HepG2 (cell line): ENCODE data around the gene VAMP4. TPM values are rescaled to one million over a fixed set of nuclear protein-coding genes. Genes with fewer than 3 reads are reported as not detected.

ENCODE experiments used
- ATAC-seq: fragments of 200-7000 bp; cut with Tn5 transposase; 3 replicates; pipeline ENCODE4 v1.9.1; 2020; ENCODE audit warnings: mild to moderate bottlenecking, moderate library complexity
- BruUV-seq: library from RNA; stranded (reverse); fragments of 400-500 nt; replicated peaks from 2 replicates; lab custom pipeline; 2021; lab: Mats Ljungman, UMichigan
- CTCF ChIA-PET: fragments of 300-600 bp; formaldehyde crosslinking; extraction: SDS; loops from one replicate; lab custom pipeline; 2021; ENCODE audit warnings: low total read pairs, inconsistent platforms, low intra/inter-chr PET ratio; lab: Yijun Ruan, JAX
- POLR2A ChIA-PET: fragments of 350-600 bp; sonication (Branson Sonifier 250); formaldehyde crosslinking; loops from one replicate; lab custom pipeline; 2020; ENCODE audit warnings: antibody characterized with exemption, inconsistent platforms; lab: Yijun Ruan, JAX
- DNase-seq: peaks from one replicate; pipeline ENCODE4 v3.0.0-alpha.2; 2015; ENCODE audit warnings: low spot score
- FAIRE-seq: peaks from 3 replicates; lab custom pipeline; 2011; peaks lifted over from hg19 to GRCh38; lab: Jason Lieb, UNC
- H2AFZ ChIP-seq: one replicate; pipeline ENCODE4 v1.6.1; 2011; ENCODE audit warnings: low read length, inconsistent platforms
- H3K27ac ChIP-seq: fragments of 300-600 bp; 3 replicates; pipeline ENCODE4 v1.8.0; 2011; ENCODE audit warnings: mixed run types, mild to moderate bottlenecking, mixed read lengths, low read length, inconsistent platforms; ENCODE audit not compliant: insufficient read depth; ENCODE audit errors: extremely low read length
- H3K27me3 ChIP-seq, 2 experiments: fragments of 200-600 bp in 1 of 2; 2 replicates in 1 of 2; 3 replicates in 1 of 2; pipeline versions ENCODE4 v1.6.0 to v1.8.0; 2011; ENCODE audit warnings: low read length in 2 of 2, mild to moderate bottlenecking in 2 of 2, moderate library complexity in 2 of 2, inconsistent platforms in 1 of 2; ENCODE audit not compliant: insufficient read depth in 2 of 2, control insufficient read depth in 1 of 2
- H3K36me3 ChIP-seq, 2 experiments: fragments of 200-600 bp in 1 of 2; replicated peaks in 1 of 2; 2 replicates in 1 of 2; 3 replicates in 1 of 2; pipeline versions ENCODE4 v1.5.1 to v1.8.0; 2011; ENCODE audit warnings: low read length in 2 of 2, inconsistent platforms in 1 of 2; ENCODE audit not compliant: insufficient read depth in 2 of 2, control insufficient read depth in 1 of 2
- H3K4me1 ChIP-seq: 2 replicates; pipeline ENCODE4 v1.5.1; 2012; ENCODE audit warnings: low read length, inconsistent platforms; ENCODE audit not compliant: insufficient read depth
- H3K4me2 ChIP-seq: 2 replicates; pipeline ENCODE4 v1.6.0; 2011; ENCODE audit warnings: low read depth, low read length, inconsistent platforms
- H3K4me3 ChIP-seq, 3 experiments: fragments of 200-600 bp in 1 of 3; sonication (generic), shearing (Covaris generic) in 1 of 3; replicated peaks in 1 of 3; 2 replicates each; pipeline ENCODE4 v1.5.1; 2011 to 2016; ENCODE audit warnings: low read length in 3 of 3, inconsistent platforms in 2 of 3, low read depth in 2 of 3, mild to moderate bottlenecking in 2 of 3, control low read depth in 1 of 3, mixed read lengths in 1 of 3; ENCODE audit not compliant: insufficient read depth in 1 of 3
- H3K79me2 ChIP-seq: one replicate; pipeline ENCODE4 v1.6.1; 2011; ENCODE audit warnings: low read length, inconsistent platforms; ENCODE audit not compliant: insufficient read depth
- H3K9ac ChIP-seq: 2 replicates; pipeline ENCODE4 v1.6.0; 2011; ENCODE audit warnings: mild to moderate bottlenecking, low read depth, low read length, inconsistent platforms; ENCODE audit not compliant: insufficient read depth
- H3K9me3 ChIP-seq: 2 replicates; pipeline ENCODE4 v1.5.1; 2012; ENCODE audit warnings: mild to moderate bottlenecking, low read length
- H4K20me1 ChIP-seq: 2 replicates; pipeline ENCODE4 v1.6.0; 2011; ENCODE audit warnings: inconsistent platforms, mild to moderate bottlenecking, low read length, moderate library complexity; ENCODE audit not compliant: insufficient read depth
- CERS6 ChIP-seq: sonication (generic); formaldehyde crosslinking; IDR thresholded peaks from 2 replicates; pipeline ENCODE4 v1.5.0; 2020; ENCODE audit warnings: missing genetic modification reagents
- MAX ChIP-seq: IDR thresholded peaks from 2 replicates; pipeline ENCODE4 v1.6.1; 2012; ENCODE audit warnings: inconsistent platforms
- MIER3 ChIP-seq: IDR thresholded peaks from 2 replicates; pipeline ENCODE4 v1.6.1; 2016; ENCODE audit warnings: missing compliant biosample characterization, borderline replicate concordance
- NFE2L2 ChIP-seq: fragments of 150-350 bp; IDR thresholded peaks from 2 replicates; pipeline ENCODE4 v1.6.1; 2014; ENCODE audit warnings: low read length
- SIX4 ChIP-seq: sonication (generic); formaldehyde crosslinking; IDR thresholded peaks from 2 replicates; pipeline ENCODE4 v1.4.0; 2020; ENCODE audit warnings: missing genetic modification reagents
- ZBTB34 ChIP-seq: sonication (generic); formaldehyde crosslinking; IDR thresholded peaks from 2 replicates; pipeline ENCODE4 v1.8.0; 2022; ENCODE audit warnings: mild to moderate bottlenecking, missing genetic modification reagents
- ZBTB8A ChIP-seq: sonication (generic); formaldehyde crosslinking; IDR thresholded peaks from 2 replicates; pipeline ENCODE4 v1.4.0; 2020; ENCODE audit warnings: mild to moderate bottlenecking, low read depth, missing genetic modification reagents, borderline replicate concordance
- ZNF496 ChIP-seq: sonication (generic); formaldehyde crosslinking; IDR thresholded peaks from 2 replicates; pipeline ENCODE4 v1.8.1; 2023; ENCODE audit warnings: mild to moderate bottlenecking, moderate library complexity, missing genetic modification reagents; ENCODE audit not compliant: insufficient replicate concordance
- WGBS: methylation state at CpG from one replicate; pipeline ENCODE4 v1.1.6; 2017; ENCODE audit warnings: low lambda C conversion rate; 5-methylcytosine and 5-hydroxymethylcytosine counted together
- in situ Hi-C: cut with HindIII; loops from 2 replicates; pipeline ENCODE4 v1.10.0; 2017; ENCODE audit warnings: low pct_unique_long_range_greater_than_20kb; ENCODE audit not compliant: extremely low pct_ligation_motif_present
- intact Hi-C: fragments of 100-400 bp; cut with micrococcal nuclease; formaldehyde crosslinking; loops from one replicate; pipeline ENCODE4 v1.10.0; 2022; ENCODE audit not compliant: unreplicated experiment
- polyA plus RNA-seq, 8 experiments: library from polyadenylated mRNA; depleted of rRNA in 3 of 8; stranded (reverse) in 7 of 8; unstranded in 1 of 8; fragments of >200 nt; fragmentation: Illumina TruSeq in 4 of 8; extraction: Trizol in 4 of 8; gene quantifications; 2 replicates each; pipeline versions ENCODE4 v1.2.1 to v1.2.3, GENCODE V29; 2011 to 2016; ENCODE audit warnings: low read depth in 4 of 8, missing spikeins in 1 of 8, mixed read lengths in 1 of 8; ENCODE audit not compliant: insufficient read depth in 1 of 8
- total RNA-seq, 5 experiments: library from RNA; depleted of rRNA; stranded (reverse); fragments of >200 nt; fragmentation: Illumina TruSeq; extraction: Trizol; gene quantifications; 2 replicates each; pipeline ENCODE4 v1.2.3, GENCODE V29; 2016; ENCODE audit warnings: low read depth in 1 of 5
- TF ChIP-seq, protein P1 (sequence below): sonication (generic); formaldehyde crosslinking; IDR thresholded peaks from 2 replicates; pipeline ENCODE4 v1.4.0; 2020; ENCODE audit warnings: missing genetic modification reagents, mild to moderate bottlenecking, borderline replicate concordance

Gene VAMP4
- total and polyA plus RNA-seq, 2 of the 13 experiments (the other 11 are each of a cell fraction or from before 2014, with no cell fraction given) = 1.4 to 2.0 TPM

DNA sequence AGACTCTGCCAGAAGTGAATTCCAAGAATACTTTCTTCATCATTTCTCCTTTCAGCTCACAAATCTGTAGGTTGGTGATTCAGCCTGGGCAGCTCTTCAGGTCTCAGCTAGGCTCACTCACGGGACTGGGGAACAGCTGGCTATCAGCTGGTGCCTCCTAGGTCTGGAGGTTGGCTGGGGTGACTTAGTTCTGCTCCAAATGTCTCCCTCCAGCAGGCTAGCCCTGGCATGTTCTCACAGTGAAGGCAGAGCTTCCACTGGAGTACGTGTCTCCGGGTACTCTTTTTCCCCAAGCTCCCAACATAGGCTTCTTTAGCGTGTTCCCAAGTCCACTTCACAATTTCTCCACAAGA lies 12.5 kb upstream of the VAMP4 start:
- Histone ChIP-seq H2AFZ (no peak overlapping the region), H4K20me1 (no peaks in the 10 kb centered on the region), H3K4me1 (no peaks in the 10 kb centered on the region), H3K36me3 (no peaks in the 10 kb centered on the region), H3K4me3 (no peak overlapping the region), H3K27me3 (peaks cover 0 to 5% of the 10 kb centered on the region in 2 experiments; a peak in 1 of 5 replicates), H3K27ac (no peak overlapping the region), H3K79me2 (no peaks in the 10 kb centered on the region), H3K9ac (no peak overlapping the region), H3K9me3 (no peaks in the 10 kb centered on the region), H3K4me2 (peak overlapping the region; percentile 31; the same call in 1 of the 2 replicates)
- TF ChIP-seq MIER3 (CRISPR knock-in tag) (no peak), ZBTB34 (CRISPR knock-in tag) (no peak), CERS6 (CRISPR knock-in tag) (no peak), NFE2L2 (no peak), ZBTB8A (no peak), MAX (no peak), ZNF496 (CRISPR knock-in tag) (no peak), SIX4 (CRISPR knock-in tag) (no peak)
- TF ChIP-seq, protein P1, sequence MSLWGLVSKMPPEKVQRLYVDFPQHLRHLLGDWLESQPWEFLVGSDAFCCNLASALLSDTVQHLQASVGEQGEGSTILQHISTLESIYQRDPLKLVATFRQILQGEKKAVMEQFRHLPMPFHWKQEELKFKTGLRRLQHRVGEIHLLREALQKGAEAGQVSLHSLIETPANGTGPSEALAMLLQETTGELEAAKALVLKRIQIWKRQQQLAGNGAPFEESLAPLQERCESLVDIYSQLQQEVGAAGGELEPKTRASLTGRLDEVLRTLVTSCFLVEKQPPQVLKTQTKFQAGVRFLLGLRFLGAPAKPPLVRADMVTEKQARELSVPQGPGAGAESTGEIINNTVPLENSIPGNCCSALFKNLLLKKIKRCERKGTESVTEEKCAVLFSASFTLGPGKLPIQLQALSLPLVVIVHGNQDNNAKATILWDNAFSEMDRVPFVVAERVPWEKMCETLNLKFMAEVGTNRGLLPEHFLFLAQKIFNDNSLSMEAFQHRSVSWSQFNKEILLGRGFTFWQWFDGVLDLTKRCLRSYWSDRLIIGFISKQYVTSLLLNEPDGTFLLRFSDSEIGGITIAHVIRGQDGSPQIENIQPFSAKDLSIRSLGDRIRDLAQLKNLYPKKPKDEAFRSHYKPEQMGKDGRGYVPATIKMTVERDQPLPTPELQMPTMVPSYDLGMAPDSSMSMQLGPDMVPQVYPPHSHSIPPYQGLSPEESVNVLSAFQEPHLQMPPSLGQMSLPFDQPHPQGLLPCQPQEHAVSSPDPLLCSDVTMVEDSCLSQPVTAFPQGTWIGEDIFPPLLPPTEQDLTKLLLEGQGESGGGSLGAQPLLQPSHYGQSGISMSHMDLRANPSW (CRISPR knock-in tag) = no peak
- ChIA-PET POLR2A (interaction anchor here (0.9 kb wide), 1 partner anchor 11 kb away, joined by 3 read pairs; no protein-coding TSS in a partner anchor), CTCF (no interaction called here)
- no peak for DNase-seq
- no peak for ATAC-seq
- intact Hi-C loops (no loop called here), in situ Hi-C loops (no loop called here)
- WGBS = 29% methylated on average over 4 of the region's 4 CpGs
- no TSS peak for BruUV-seq
- no peak for FAIRE-seq
